Measurements from ENCODE around the gene NOP53.

Gene NOP53

GRCh38 chr19:47745010-47745901, at the start of gene NOP53:
Gene NOP53, plus strand, starts transcription at chr19:47745546. Its CDS starts 14 bp downstream, at chr19:47745560.
- DNase-seq (ENCODE audit: low read depth, low spot score), result peak; percentile 97
- no peak for TF ChIP-seq CTCF (IDR thresholded peaks at IDR 0.05; ENCODE audit: low read depth, low read length)
- in situ Hi-C loops (cut with HindIII; ENCODE audit: low sequenced_read_pairs), result no loop called here
- H3K4me3 ChIP-seq (ENCODE audit: low read depth, low read length), result peak within 1 kb of the TSS; percentile 83

GRCh38 chr19:47696635-47697034, 48.7 kb upstream of the NOP53 start:
- no peak for TF ChIP-seq CTCF (IDR thresholded peaks at IDR 0.05; ENCODE audit: low read depth, low read length)
- DNase-seq (ENCODE audit: low read depth, low spot score), result no peak
- no peak overlapping the region for H3K4me3 ChIP-seq (ENCODE audit: low read depth, low read length)
- in situ Hi-C loops (cut with HindIII; ENCODE audit: low sequenced_read_pairs), result no loop called here

GRCh38 chr19:47697863-47698609, 47.3 kb upstream of the NOP53 start:
- no peak overlapping the region for H3K4me3 ChIP-seq (ENCODE audit: low read depth, low read length)
- TF ChIP-seq CTCF (IDR thresholded peaks at IDR 0.05; ENCODE audit: low read depth, low read length), result peak; percentile 99
- in situ Hi-C loops (cut with HindIII; ENCODE audit: low sequenced_read_pairs), result no loop called here
- peak; percentile 84 for DNase-seq (ENCODE audit: low read depth, low spot score)

- no peak for TF ChIP-seq CTCF (IDR thresholded peaks at IDR 0.05; ENCODE audit: low read depth, low read length)
- DNase-seq (ENCODE audit: low read depth, low spot score), result no peak
- in situ Hi-C loops (cut with HindIII; ENCODE audit: low sequenced_read_pairs), result no loop called here
- H3K4me3 ChIP-seq (ENCODE audit: low read depth, low read length), result no peak overlapping the region
These were observed 46.6 kb upstream of the NOP53 start for GRCh38 chr19:47698631-47699359.

GRCh38 chr19:47699360-47699917, 45.9 kb upstream of the NOP53 start:
- TF ChIP-seq CTCF (IDR thresholded peaks at IDR 0.05; ENCODE audit: low read depth, low read length), result peak; percentile 90
- no peak overlapping the region for H3K4me3 ChIP-seq (ENCODE audit: low read depth, low read length)
- in situ Hi-C loops (cut with HindIII; ENCODE audit: low sequenced_read_pairs), result no loop called here
- DNase-seq (ENCODE audit: low read depth, low spot score), result no peak

Measured in astrocyte of the spinal cord (primary cell).